OCI-LY3 (cell line): Measurements from ENCODE around the gene MACO1.

Experiments used
- CTCF ChIP-seq: fragments of 200-600, 300-600 bp; sonication (generic); IDR thresholded peaks from 2 replicates; pipeline ENCODE4 v1.5.1; 2014; ENCODE audit warnings: antibody characterized with exemption, low read length, low read depth
- EZH2phosphoT487 ChIP-seq: fragments of 200-600 bp; shearing (Covaris generic); IDR thresholded peaks from 2 replicates; pipeline ENCODE4 v1.6.1; 2018; ENCODE audit warnings: antibody characterized with exemption, mixed run types, low read depth

GRCh38 chr1:25427696-25428095 is 3.0 kb upstream of the MACO1 start:
- no peak for TF ChIP-seq CTCF
- TF ChIP-seq EZH2phosphoT487: no peak
